Inflammatory macrophage treated with lipopolysaccharide for 1 hour (primary cell): ENCODE results near the gene HHATL.

Experiments used
- DNase-seq, 2 donors: peaks; one replicate each; pipeline ENCODE4 v3.0.0-alpha.2; 2020 to 2022

The HHATL gene

GRCh38 chr3:42662037-42662812 is 40.4 kb downstream of the HHATL start:
- no peak for DNase-seq

DNA sequence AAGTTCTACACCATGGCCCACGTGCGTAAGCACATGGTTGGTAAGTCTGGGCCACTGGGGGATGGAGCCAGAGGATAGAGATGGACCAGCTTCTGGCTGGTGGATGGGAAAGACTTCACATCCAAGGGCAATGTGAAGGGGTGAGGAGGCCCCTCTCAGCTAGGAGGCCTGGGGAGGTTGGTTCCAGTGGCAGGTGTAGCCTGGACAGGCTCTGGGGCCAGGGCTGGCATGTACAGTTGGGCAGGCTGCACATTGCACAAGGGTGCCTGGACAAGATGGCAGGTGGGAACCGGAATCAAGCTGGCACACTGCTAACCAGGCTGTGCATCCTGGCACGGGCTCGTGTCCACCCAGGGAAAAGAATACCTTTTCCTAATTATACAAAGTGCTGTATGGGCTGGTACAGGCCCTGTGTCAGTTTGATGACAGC is 41.0 kb downstream of the HHATL start:
- DNase-seq, result no peak

DNA sequence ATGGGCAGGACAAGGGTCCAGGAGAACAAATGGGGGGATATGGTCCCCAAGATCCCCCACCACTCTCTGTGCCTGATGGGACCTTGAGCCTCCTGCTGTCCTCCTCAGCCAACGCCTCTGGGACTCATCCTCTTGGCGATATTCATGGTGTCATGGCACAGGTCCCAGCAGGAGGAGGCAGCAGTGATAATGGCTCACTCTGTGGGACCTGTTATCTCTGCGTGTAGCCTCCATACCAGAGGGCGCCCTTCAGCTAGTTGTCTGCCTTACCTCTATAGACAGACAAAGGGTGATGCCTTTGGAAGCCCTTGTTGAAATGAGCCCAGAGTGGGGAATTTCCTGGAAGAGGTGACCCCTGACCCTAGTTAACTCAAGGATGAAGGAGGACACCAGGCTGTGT is 41.7 kb downstream of the HHATL start:
- DNase-seq, result no peak

GRCh38 chr3:42660131-42660715 is 42.4 kb downstream of the HHATL start:
- no peak for DNase-seq

DNA sequence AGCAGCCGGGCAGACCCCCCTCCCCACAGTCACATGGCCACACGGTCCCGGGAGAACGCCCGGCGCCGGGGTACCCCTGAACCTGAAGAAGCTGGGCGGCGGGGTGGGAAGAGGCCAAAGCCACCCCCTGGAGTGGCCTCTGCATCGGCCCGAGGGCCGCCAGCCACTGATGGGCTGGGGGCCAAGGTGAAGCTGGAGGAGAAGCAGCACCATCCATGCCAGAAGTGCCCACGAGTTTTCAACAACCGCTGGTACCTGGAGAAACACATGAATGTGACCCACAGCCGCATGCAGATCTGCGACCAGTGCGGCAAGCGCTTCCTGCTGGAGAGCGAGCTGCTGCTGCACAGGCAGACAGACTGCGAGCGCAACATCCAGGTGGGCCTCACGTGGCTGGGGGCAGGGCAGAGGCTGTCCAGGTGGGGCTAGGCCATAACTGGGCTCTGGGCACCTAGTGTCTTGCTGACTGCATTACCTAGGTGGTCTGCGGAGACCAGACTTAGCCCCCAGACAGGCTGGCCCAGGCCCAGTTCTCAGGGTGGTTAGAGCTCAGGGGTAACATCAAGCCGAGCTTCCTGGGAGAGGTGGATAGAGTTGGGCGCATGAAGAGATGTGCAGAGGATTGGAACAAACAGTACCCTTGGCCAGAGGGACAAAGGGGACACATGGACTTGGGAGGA is 43.0 kb downstream of the HHATL start:
- DNase-seq, result no peak

- no peak for DNase-seq
Measured at GRCh38 chr3:42658771-42659390, 43.7 kb downstream of the HHATL start.

- no peak for DNase-seq
Measured at GRCh38 chr3:42658091-42658770, 44.4 kb downstream of the HHATL start.

- no peak for DNase-seq
Measured at GRCh38 chr3:42657675-42658074, 44.9 kb downstream of the HHATL start.

DNA sequence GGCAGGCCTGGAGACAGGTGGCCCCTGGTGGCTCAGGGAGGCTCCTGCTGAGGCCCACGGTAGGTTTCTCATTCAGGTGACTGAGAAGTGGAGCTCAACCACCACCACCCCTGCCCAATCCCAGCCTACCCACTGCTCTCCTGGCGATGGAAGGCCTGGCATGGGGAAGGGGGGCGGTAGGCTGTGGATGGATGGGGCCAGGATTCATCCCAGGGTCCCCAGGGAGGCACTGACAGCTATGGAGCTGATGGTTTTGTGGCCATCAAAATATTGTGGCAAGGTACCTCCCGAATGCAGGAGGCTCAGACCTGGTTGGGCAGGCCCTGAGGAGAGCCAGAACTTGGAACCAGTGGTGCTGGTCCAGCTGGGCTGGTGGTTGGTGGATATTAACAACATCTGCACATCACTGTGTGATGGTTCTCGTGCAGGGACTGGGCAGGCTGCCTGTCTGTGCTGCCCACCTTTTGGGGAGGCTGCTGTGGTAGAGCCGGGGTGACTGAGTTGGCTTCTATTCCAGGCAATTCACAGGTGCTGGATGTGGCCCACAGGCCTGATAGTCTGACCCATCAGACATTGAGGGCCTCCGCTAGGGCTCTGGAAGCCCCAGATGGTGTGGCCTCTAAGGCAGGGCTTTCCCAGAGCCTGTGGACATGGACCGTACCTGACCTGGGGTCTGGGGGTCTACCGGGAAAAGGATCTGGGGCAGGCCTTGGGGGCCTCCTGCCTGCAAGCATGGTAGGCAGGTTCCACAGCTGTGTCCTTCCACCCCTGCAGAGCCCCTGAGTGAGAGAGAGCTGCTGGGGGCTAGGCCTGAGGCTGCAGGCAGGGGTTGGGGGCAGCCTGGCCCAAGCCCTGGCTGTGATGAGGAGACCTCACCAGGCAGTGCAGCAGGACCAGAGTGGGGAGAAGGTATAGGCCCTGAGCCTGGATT is 45.7 kb downstream of the HHATL start:
- DNase-seq, result no peak

GRCh38 chr3:42655980-42656679 is 46.5 kb downstream of the HHATL start:
- no peak for DNase-seq

GRCh38 chr3:42655331-42655888 is 47.2 kb downstream of the HHATL start:
- no peak for DNase-seq

DNA sequence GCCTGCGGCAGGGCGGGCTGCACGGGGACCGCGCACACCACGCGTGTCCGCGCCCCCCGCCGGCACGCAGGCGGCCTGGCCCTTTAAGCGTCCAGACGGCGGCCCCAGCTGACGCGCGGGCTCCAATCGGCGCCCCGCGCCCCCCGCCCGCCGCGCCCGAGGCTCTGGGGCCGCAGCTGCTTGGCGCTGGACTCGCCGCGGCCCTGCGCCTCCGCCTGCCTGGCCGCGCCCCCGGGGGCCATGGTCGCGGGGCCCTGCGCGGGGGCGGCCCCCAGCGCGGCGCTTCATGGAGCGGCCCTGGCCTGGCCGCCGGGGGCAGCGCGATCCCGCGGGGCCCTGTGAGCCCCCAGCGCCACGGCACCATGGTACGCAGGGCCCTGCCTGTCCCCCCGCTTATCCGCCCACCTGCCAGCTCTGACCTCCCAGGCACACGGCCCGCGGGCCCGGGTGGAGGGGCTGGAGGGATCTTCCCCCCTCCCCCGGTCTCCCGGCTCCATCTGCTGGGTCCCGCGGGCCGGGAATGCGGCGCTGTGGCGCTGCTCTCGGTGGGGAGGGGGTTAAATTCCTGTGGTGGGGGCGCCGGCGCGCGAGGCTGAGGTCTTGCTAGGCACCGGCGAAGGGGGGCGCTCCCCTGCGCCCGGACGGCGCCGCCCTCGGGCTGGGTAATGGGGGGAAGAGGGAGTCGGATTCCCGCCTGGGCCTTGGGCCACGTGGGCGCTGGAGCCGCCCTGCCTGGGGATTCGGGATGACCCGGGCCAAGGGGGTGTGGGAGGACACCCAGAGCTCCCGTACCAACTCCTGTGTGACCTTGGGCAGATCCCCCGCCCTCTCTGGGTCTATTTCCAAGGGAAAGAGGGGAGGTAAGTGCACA is 48.0 kb downstream of the HHATL start:
- peak; percentile 19 to 24 for DNase-seq

DNA sequence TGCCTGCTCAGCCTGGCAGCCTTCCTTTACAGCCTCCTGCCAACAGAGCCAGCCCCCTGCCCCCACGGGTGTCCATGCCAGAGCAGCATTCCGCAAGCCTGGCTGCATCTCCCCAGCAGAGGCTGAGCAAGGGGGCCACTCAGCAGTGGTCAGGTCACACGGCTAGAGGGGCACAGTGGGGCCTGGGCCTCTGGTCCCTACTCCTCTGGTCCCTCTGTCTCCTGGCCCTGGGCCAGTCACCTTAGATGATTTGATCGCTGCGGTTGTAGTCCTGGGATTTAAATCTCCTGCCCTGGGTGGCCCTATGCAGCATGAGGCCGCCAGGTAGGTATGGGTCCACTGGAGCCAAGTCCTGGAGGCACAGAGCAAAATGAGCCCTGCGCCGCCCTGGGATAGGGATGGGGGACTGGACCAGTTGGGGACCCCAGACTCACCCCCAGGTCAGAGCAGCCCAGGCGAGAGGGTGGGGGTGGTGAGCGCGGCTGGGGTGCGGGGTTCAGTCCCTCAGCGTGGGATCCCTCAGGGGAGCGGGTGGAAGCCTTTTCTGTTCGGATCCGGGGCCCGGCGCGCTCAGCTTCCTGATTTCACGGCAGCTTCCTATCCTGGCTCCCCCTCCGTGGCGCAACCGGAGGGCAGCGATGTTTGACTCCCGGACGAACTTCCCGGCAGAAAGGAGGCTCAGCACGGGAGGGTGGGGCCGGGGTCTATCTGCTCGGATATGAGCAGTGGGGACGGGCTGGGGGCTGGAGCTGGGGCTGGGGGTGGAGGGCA is 48.9 kb downstream of the HHATL start, which contains the start of gene ZBTB47:
Gene ZBTB47, plus strand, starts transcription at position 138 of the 771 bp plus-strand sequence. CDS start 4,659 bp downstream, outside the sequence.
- DNase-seq, result peak; percentile 49 to 61

- no peak for DNase-seq
Measured at GRCh38 chr3:42653303-42653559, 49.4 kb downstream of the HHATL start.

GRCh38 chr3:42652611-42653302 is 49.8 kb downstream of the HHATL start:
- peak; percentile 63 to 76 for DNase-seq

- DNase-seq, result no peak
Measured at GRCh38 chr3:42652251-42652610, 50.4 kb downstream of the HHATL start.

GRCh38 chr3:42651248-42652091 is 51.1 kb downstream of the HHATL start:
- DNase-seq, result no peak

DNA sequence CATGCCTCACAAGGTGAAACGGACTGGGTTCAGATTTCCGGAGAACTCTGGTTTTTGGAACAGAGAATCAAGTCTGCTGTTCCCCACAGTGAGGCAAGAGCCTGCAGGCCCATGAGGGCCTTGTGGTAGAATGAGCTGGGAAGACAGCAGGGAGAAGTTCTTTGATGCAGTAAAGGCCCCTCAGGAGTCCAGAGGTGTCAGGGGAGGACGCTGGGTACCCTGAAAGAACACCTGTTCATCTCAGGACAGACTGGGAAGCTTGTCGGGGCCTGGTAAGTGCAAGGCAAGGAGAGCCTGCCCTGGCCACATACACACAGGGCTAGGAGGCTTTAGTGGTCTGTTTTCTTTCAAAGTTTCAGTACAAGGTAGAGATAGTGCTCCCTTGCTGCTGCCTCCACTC is 52.8 kb downstream of the HHATL start:
- DNase-seq, result no peak
